MM.1S (cell line): Measurements from ENCODE around the gene SAMD3.

Experiments used
- DNase-seq: peaks from one replicate; pipeline ENCODE4 v3.0.0-alpha.2; 2015
- H2AFZ ChIP-seq: fragments of 300-600 bp; sonication (generic); 2 replicates; pipeline ENCODE4 v1.6.0; 2016; ENCODE audit warnings: antibody characterized with exemption, low read length
- H3F3A ChIP-seq: fragments of 300-600 bp; sonication (generic); 2 replicates; pipeline ENCODE4 v1.6.1; 2016; ENCODE audit warnings: mild to moderate bottlenecking, antibody characterized with exemption, low read length, moderate library complexity, mixed read lengths; ENCODE audit not compliant: insufficient read depth
- H3K27ac ChIP-seq: fragments of 300-600 bp; sonication (generic); 2 replicates; pipeline ENCODE4 v1.5.1; 2016; ENCODE audit warnings: mild to moderate bottlenecking, low read length
- H3K27me3 ChIP-seq: fragments of 300-600 bp; sonication (generic); replicated peaks from 2 replicates; pipeline ENCODE4 v1.6.0; 2016; ENCODE audit warnings: low read length; ENCODE audit not compliant: insufficient read depth
- H3K36me3 ChIP-seq: fragments of 300-600 bp; sonication (generic); replicated peaks from 2 replicates; pipeline ENCODE4 v1.6.1; 2016; ENCODE audit warnings: mild to moderate bottlenecking, low read length, mixed read lengths; ENCODE audit not compliant: insufficient read depth
- H3K4me1 ChIP-seq: fragments of 300-600 bp; sonication (generic); 2 replicates; pipeline ENCODE4 v1.6.1; 2016; ENCODE audit warnings: low read length, mixed read lengths
- H3K4me2 ChIP-seq: fragments of 300-600 bp; sonication (generic); 2 replicates; pipeline ENCODE4 v1.6.0; 2016; ENCODE audit warnings: low read depth, low read length
- H3K4me3 ChIP-seq: fragments of 300-600 bp; sonication (generic); 2 replicates; pipeline ENCODE4 v1.5.1; 2016; ENCODE audit warnings: low read length, mixed read lengths
- H3K79me2 ChIP-seq: fragments of 300-600 bp; sonication (generic); 2 replicates; pipeline ENCODE4 v1.6.1; 2016; ENCODE audit warnings: mixed run types, low read length, mixed read lengths
- H3K9ac ChIP-seq: fragments of 300-600 bp; sonication (generic); 2 replicates; pipeline ENCODE4 v1.6.1; 2016; ENCODE audit warnings: low read length, mixed read lengths
- H3K9me2 ChIP-seq: fragments of 300-600 bp; sonication (generic); replicated peaks from 2 replicates; pipeline ENCODE4 v1.6.1; 2016; ENCODE audit warnings: mild to moderate bottlenecking, low read length, mixed read lengths; ENCODE audit not compliant: insufficient read depth
- H3K9me3 ChIP-seq: fragments of 300-600 bp; sonication (generic); replicated peaks from 2 replicates; pipeline ENCODE4 v1.6.1; 2016; ENCODE audit warnings: mild to moderate bottlenecking, low read length, mixed read lengths; ENCODE audit not compliant: insufficient read depth
- H4K20me1 ChIP-seq: fragments of 300-600 bp; sonication (generic); 2 replicates; pipeline ENCODE4 v1.6.1; 2016; ENCODE audit warnings: mild to moderate bottlenecking, low read length, moderate library complexity, mixed read lengths; ENCODE audit not compliant: insufficient read depth
- EZH2 ChIP-seq: fragments of 300-600 bp; sonication (generic); optimal IDR thresholded peaks from 2 replicates; pipeline ENCODE3; 2017; ENCODE audit warnings: low read depth, mild to moderate bottlenecking, antibody characterized with exemption, low read length, mixed read lengths
- EZH2phosphoT487 ChIP-seq: fragments of 300-600 bp; sonication (generic); IDR thresholded peaks from 2 replicates; pipeline ENCODE4 v1.6.1; 2018; ENCODE audit warnings: antibody characterized with exemption, low read length
- TF ChIP-seq, protein P1 (sequence below): fragments of 300-600 bp; sonication (generic); IDR thresholded peaks from 2 replicates; pipeline ENCODE4 v1.5.1; 2016; ENCODE audit warnings: antibody characterized with exemption, low read length, mixed read lengths

The SAMD3 gene

DNA sequence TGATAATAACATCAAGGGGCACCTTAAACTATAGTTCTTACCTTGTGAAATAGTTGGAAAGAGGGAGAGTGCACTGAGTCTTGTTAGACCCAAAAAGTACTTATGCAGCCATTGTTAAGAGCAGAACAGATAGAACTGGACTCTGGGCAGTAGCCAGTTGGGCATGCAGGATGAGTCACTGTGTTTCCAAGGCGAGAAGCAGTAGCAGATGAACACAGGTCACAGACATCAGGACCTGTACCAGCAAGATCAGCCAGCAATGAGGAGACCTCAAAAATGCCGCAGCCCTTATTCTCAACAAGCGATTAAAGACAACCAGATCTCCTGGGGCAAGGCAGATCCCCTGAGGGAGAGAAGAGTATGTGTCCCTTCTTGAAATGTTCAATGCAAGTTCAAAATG, 79.0 kb downstream of the SAMD3 start:
- Histone ChIP-seq H3K9ac (no peak overlapping the region), H3K4me3 (no peak overlapping the region), H3K79me2 (no peaks in the 10 kb centered on the region), H3K9me2 (no peaks in the 10 kb centered on the region), H3K4me1 (no peaks in the 10 kb centered on the region), H4K20me1 (no peaks in the 10 kb centered on the region), H3K9me3 (no peaks in the 10 kb centered on the region), H3K4me2 (no peak overlapping the region), H3K36me3 (no peaks in the 10 kb centered on the region), H2AFZ (no peak overlapping the region), H3F3A (no peaks in the 10 kb centered on the region), H3K27me3 (no peaks in the 10 kb centered on the region), H3K27ac (no peak overlapping the region)
- no peak for DNase-seq
- TF ChIP-seq EZH2: no peak
- no peak for TF ChIP-seq EZH2phosphoT487
- TF ChIP-seq, protein P1, sequence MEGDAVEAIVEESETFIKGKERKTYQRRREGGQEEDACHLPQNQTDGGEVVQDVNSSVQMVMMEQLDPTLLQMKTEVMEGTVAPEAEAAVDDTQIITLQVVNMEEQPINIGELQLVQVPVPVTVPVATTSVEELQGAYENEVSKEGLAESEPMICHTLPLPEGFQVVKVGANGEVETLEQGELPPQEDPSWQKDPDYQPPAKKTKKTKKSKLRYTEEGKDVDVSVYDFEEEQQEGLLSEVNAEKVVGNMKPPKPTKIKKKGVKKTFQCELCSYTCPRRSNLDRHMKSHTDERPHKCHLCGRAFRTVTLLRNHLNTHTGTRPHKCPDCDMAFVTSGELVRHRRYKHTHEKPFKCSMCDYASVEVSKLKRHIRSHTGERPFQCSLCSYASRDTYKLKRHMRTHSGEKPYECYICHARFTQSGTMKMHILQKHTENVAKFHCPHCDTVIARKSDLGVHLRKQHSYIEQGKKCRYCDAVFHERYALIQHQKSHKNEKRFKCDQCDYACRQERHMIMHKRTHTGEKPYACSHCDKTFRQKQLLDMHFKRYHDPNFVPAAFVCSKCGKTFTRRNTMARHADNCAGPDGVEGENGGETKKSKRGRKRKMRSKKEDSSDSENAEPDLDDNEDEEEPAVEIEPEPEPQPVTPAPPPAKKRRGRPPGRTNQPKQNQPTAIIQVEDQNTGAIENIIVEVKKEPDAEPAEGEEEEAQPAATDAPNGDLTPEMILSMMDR: no peak

DNA sequence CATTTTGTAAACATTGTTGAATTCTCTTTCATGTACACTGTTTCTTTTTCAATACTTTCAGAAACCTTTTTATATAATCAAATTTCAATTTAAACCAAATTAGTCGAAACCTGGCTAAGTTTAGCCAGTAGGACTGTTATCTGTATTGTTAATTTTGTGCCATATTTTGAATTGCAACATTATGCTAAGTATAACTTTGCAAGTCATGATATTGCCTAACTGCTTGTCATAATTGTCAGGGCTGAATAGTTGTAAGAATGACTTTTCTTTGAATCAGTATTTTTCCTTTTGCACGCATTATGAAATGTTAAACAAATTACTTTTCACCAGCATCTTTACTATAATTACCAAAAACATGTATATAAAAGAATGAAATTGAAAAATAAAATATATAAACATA, 82.7 kb downstream of the SAMD3 start:
- Histone ChIP-seq H3K36me3 (no peaks in the 10 kb centered on the region), H3K9me3 (no peaks in the 10 kb centered on the region), H3K9me2 (no peaks in the 10 kb centered on the region), H3K79me2 (no peaks in the 10 kb centered on the region), H3K4me1 (no peaks in the 10 kb centered on the region), H3K27me3 (no peaks in the 10 kb centered on the region), H3K9ac (no peak overlapping the region), H4K20me1 (no peaks in the 10 kb centered on the region), H3F3A (no peaks in the 10 kb centered on the region), H3K4me2 (no peak overlapping the region), H3K4me3 (no peak overlapping the region), H2AFZ (no peak overlapping the region), H3K27ac (no peak overlapping the region)
- TF ChIP-seq EZH2phosphoT487 (no peak), EZH2 (no peak)
- TF ChIP-seq, protein P1: no peak
- no peak for DNase-seq

DNA sequence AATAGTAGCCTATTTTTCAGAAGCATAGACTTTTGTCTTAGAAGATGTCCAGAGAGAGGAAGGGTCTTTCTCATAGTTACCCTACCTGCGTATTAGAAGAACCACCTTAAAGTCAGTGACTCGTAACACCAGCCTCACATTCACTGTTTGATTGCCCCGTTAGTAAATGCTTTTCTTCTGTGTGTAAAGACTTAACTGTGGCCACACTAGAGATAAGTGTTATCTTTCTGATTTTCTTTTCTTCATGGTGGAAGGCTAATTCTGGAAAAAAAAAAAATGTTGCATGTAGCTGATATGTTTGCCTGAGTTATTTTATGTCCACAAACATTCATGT, 83.9 kb downstream of the SAMD3 start:
- H3K9me2 ChIP-seq: no peaks in the 10 kb centered on the region
- H3K36me3 ChIP-seq: no peaks in the 10 kb centered on the region
- no peak for DNase-seq

More for the DNA sequence above, 83.9 kb downstream of the SAMD3 start:
- Histone ChIP-seq H3K9me3 (no peaks in the 10 kb centered on the region), H3K9ac (no peak overlapping the region), H3F3A (no peaks in the 10 kb centered on the region), H3K4me1 (no peaks in the 10 kb centered on the region), H4K20me1 (no peaks in the 10 kb centered on the region), H3K4me2 (no peak overlapping the region), H2AFZ (no peak overlapping the region), H3K27ac (no peak overlapping the region), H3K4me3 (no peak overlapping the region), H3K79me2 (no peaks in the 10 kb centered on the region), H3K27me3 (no peaks in the 10 kb centered on the region)
- TF ChIP-seq EZH2phosphoT487 (no peak), EZH2 (no peak)
- TF ChIP-seq, protein P1: no peak
